Right kidney (tissue), 9 donors: ENCODE data around the gene EVC.

Experiments
- DNase-seq: peaks from one replicate; pipeline ENCODE4 v3.0.0-alpha.2; 2016
- long read RNA-seq, 8 donors: transcript quantifications; one replicate each; lab custom pipeline, GENCODE V29; 2026

The EVC gene
- long read RNA-seq, donor 1, partial matches to known transcripts: 0 of 5 reads
- long read RNA-seq, donor 1, other reads (novel, unspliced or antisense): 5 of 5 reads
- long read RNA-seq, donor 2: 0 reads
- long read RNA-seq, donor 3, partial matches to known transcripts: 19 of 19 reads
- long read RNA-seq, donor 3, other reads (novel, unspliced or antisense): 0 of 19 reads
- long read RNA-seq, donor 4, partial matches to known transcripts: 14 of 14 reads
- long read RNA-seq, donor 4, other reads (novel, unspliced or antisense): 0 of 14 reads
- long read RNA-seq, donor 5, partial matches to known transcripts: 0 of 6 reads
- long read RNA-seq, donor 5, other reads (novel, unspliced or antisense): 6 of 6 reads
- long read RNA-seq, donor 6: 0 reads
- long read RNA-seq, donor 7, partial matches to known transcripts: 25 of 33 reads
- long read RNA-seq, donor 7, other reads (novel, unspliced or antisense): 7 of 33 reads
- long read RNA-seq, donor 8, partial matches to known transcripts: 11 of 19 reads
- long read RNA-seq, donor 8, other reads (novel, unspliced or antisense): 8 of 19 reads

- peak; percentile 76 for DNase-seq
Measured at GRCh38 chr4:5710961-5711478, at the start of gene EVC. TSS of gene EVC (plus strand) at chr4:5711201. CDS start at chr4:5711381, 180 bp downstream.

- no peak for DNase-seq
Measured at GRCh38 chr4:5661237-5661636, 49.8 kb upstream of the EVC start.

- DNase-seq: no peak
Measured at GRCh38 chr4:5662555-5662954, 48.4 kb upstream of the EVC start.

- DNase-seq: no peak
Measured at GRCh38 chr4:5664778-5665177, 46.2 kb upstream of the EVC start.

DNA sequence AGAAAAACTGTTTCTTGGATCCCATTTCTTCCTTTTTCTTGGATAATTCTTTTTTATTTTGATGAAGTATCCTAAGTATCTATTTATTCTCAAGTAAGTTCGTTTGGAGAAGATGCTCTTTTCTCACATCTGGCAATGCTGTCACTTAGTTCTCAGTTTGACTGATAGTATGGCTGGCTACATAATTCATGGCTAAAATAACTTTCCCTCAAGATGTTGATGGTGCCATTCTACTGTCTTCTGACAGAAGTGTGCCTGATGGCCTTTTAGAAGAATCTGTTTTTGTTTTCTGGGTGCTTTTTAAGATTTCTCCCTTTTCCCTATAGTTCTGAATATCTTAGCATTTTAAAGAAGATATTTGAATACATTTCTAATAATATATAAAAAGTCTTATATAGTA is 44.3 kb upstream of the EVC start:
- no peak for DNase-seq

- DNase-seq: no peak
Measured at GRCh38 chr4:5676763-5677162, 34.2 kb upstream of the EVC start.

- no peak for DNase-seq
Measured at GRCh38 chr4:5678977-5679376, 32.0 kb upstream of the EVC start.

DNA sequence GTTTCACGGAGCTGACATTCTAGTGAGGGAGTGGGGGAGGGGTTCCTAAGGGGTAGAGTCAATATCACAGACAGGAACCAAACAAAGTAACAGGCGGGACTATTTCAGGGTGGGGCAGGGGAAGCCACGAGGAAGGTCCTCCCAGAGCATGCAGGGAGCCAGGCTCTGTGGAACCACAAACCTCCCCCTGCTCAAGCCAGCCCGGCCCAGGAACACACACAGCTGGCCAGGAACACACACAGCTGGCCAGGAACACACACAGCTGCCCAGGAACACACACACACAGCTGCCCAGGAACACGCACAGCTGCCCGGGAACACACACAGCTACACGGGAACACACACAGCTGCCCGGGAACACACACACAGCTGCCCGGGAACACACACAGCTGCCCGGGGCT is 27.4 kb upstream of the EVC start:
- no peak for DNase-seq

GRCh38 chr4:5685296-5685695 is 25.7 kb upstream of the EVC start:
- no peak for DNase-seq

GRCh38 chr4:5686338-5686737 is 24.7 kb upstream of the EVC start:
- DNase-seq: no peak

- no peak for DNase-seq
Measured at GRCh38 chr4:5689065-5689464, 21.9 kb upstream of the EVC start.

- DNase-seq: no peak
Measured at GRCh38 chr4:5691491-5692132, 19.4 kb upstream of the EVC start.

- no peak for DNase-seq
Measured at GRCh38 chr4:5693871-5694270, 17.1 kb upstream of the EVC start.

GRCh38 chr4:5696341-5696740 is 14.7 kb upstream of the EVC start:
- DNase-seq: no peak

DNA sequence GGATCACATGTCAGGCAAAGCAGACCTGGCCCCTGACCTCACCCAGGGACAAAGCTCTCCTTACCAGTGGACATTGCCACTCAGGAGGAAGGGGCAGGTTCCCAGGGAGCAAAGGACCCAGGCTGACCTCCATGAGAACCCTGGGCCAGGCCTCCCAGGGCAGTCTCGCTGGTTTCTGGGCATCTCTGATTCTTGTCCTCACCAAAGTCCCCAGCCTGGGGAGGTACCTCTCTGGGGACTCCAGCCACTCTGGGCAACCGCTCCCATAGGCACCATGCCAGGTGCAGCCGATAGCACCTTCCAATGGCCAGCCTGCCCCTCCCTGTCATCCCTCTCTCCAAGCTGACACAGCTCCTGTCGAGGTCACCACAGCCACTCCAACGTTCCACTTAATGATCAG is 10.5 kb upstream of the EVC start:
- no peak for DNase-seq

DNA sequence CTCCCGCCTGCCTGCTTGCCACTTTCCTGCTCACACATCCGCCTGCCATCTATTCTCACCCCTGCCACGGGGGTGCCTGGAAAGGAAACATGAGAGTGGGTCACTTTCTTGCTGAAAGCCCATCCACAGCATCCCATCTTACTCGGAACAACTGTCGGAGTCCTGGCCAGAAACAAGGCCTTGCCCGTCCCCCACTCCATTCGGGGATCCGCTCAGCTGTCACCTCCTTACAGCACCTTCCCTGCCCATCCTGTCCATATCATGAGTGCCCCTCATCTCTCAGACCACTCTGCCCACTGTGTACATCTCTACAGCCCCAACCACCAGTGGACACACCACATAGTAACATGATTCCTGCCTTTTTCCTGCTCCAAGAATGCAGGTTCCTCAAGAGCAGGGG is 9.0 kb upstream of the EVC start:
- DNase-seq: no peak

GRCh38 chr4:5703831-5704230 is 7.2 kb upstream of the EVC start:
- DNase-seq: no peak

DNA sequence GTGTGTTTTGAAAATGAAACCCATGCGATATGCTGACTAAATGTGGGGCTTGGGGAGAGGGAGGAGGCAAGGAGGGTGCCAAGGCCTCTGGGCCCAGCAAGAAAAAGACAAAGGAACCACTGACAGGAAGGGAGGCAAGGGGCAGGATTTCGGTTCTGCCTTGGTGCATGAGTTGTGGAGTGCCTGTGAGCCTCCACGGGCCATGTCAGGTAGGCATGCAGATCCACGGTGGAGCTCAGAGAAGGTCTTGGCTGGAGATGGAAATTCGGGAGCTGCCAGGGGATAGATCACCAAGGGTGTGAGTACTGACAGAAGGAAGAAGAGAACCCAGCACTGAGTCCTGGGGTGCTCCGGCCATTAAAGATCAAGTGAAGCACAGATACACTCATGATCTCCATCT is 6.7 kb upstream of the EVC start:
- no peak for DNase-seq

DNA sequence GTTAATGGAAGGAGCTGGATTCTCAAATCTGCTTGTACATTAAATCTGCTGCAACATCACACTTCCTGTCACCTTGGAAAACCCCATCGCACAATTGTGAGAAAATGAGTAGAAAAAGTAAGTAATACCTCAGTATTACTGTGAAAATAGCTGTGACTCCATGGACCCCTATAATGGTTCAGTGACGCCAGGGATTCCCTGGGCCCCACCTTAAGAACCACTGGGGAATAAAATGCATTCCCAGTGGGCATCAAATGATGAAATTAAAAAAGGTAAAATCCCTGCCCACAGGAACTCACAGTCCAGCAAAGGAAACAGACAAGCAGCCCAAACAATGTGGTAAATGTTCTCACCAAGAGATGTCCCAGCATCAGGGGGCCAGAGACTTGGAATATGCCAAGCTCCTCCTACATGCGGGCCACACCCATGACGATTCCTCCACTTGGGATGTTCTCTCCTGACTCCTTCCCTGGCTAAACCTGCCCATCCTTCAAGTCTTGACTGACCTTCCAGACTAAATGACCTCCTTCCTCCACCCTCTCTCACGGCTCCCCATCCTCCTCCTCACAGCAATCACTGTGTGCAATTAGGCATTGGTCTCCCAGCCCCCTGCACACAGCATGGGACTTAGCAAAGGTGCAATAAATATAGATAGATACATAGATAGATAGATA is 5.2 kb upstream of the EVC start:
- DNase-seq: no peak

GRCh38 chr4:5706486-5707290 is 4.3 kb upstream of the EVC start:
- no peak for DNase-seq

DNA sequence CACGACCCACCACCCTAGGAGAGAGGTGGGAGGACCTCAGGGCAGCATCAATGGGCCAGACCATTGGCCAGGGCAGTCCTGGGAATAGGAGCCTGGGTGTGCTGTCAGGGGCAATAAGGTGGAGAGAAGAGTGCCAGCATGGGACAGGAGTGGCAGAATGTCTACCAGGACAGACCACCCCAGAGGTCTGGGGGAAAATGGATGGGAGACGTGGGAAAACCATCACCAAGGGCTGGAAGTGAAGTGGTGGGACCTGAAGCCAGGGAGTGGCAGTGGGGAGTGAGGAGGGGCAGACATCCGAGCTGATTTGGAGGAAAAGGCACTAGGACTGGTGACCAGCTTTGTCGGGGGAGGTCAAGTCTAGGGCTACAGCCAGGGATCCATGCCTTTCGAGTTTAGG is 3.6 kb upstream of the EVC start:
- DNase-seq: no peak

DNA sequence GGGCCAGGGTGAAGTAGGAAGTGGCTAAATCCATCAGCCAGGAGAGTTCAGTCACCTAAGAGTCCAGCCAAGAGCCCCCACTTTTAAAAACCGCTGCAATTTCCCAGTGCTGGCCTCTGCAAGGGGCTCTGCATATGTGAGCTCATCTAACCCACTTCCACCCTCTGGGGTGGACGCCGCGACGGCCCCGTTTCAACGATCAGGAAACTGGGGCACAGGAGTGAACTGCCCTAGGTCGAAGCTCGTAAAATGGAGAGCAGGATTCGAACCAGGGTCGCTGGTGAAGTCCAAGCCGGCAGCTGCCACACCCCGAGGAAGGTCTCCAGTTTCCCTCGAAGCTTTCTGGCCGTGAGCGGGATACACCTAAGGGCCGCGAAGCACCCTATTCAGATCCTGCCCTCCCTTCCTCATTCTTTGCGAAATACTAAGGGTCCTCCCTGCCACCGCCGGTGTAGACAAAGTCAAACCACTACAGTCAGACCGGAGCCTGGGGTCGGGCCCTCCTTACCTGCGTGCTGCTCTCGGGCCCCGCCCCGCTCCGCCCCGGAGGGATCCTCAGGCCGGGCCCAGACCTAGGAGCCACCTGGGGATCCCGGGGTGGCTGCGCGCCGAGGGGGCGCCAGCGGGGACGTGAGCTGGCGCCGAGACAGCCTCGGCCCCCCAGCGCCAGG is 3.1 kb upstream of the EVC start:
- DNase-seq: no peak
